Parathyroid adenoma (tissue), 2 donors: ENCODE results near the gene SYNGR2.

Source experiments
- H2AFZ ChIP-seq: fragments of 300-600 bp; sonication (generic); one replicate; pipeline ENCODE4 v1.7.0; 2017; ENCODE audit warnings: antibody characterized with exemption, mild to moderate bottlenecking
- H3K27ac ChIP-seq: fragments of 300-600 bp; sonication (generic); one replicate; pipeline ENCODE4 v1.7.0; 2017
- H3K27me3 ChIP-seq: fragments of 300-600 bp; sonication (generic); one replicate; pipeline ENCODE4 v1.7.0; 2017; ENCODE audit warnings: low read length; ENCODE audit not compliant: control insufficient read depth, insufficient read depth
- H3K36me3 ChIP-seq: fragments of 300-600 bp; sonication (generic); one replicate; pipeline ENCODE4 v1.7.0; 2017; ENCODE audit warnings: low read length; ENCODE audit not compliant: control insufficient read depth, insufficient read depth
- H3K4me1 ChIP-seq: fragments of 300-600 bp; sonication (generic); one replicate; pipeline ENCODE4 v1.7.0; 2017; ENCODE audit warnings: control low read depth
- H3K4me2 ChIP-seq: fragments of 300-600 bp; sonication (generic); one replicate; pipeline ENCODE4 v1.7.0; 2017; ENCODE audit warnings: low read length
- H3K4me3 ChIP-seq: fragments of 300-600 bp; sonication (generic); one replicate; pipeline ENCODE4 v1.7.0; 2017; ENCODE audit warnings: low read depth, low read length
- H3K79me2 ChIP-seq: fragments of 300-600 bp; sonication (generic); one replicate; pipeline ENCODE4 v1.7.0; 2017; ENCODE audit warnings: control low read depth
- H3K9ac ChIP-seq: fragments of 300-600 bp; sonication (generic); one replicate; pipeline ENCODE4 v1.7.0; 2017; ENCODE audit warnings: mild to moderate bottlenecking
- H3K9me3 ChIP-seq: fragments of 300-600 bp; sonication (generic); one replicate; pipeline ENCODE4 v1.7.0; 2017; ENCODE audit warnings: low read length; ENCODE audit not compliant: control insufficient read depth
- TF ChIP-seq, protein P1 (sequence below): fragments of 300-600 bp; sonication (generic); IDR thresholded peaks from one replicate; pipeline ENCODE4 v1.7.0; 2017; ENCODE audit warnings: antibody characterized with exemption, mild to moderate bottlenecking
- donor health status: primary hyperparathyroidism.

SYNGR2 gene

DNA sequence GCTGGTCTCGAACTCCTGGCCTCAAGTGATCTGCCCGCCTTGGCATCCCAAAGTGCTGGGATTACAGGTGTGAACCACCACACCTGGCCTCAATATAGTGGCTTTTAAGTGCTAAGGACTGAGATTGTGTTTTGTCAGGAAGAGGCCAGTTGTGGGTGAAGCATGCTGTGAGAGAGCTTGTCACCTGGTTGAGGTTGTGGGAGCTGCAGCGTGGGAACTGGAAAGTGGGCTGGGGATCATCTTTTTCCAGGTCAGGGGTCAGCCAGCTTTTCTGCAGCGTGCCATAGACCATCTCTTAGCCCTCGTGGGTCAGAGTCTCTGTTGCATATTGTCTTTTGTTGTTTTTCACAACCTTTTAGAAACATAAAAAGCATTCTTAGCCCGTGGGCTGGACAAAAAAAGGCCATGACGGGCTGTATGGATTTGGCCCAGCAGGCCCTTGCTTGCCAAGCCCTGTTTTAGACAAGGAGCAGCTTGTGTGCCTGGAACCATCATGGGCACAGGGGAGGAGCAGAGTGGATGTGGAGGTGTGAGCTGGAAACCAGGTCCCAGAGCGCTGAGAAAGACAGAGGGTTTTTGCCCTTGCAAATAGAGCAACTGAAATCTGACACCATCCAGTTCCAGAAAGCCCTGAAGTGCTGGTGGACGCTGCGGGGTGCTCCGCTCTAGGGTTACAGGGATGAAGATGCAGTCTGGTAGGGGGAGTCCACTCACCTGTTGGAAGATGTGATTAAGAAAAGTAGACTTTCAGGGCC is 51.2 kb downstream of the SYNGR2 start:
- Histone ChIP-seq H3K79me2 (no peaks in the 10 kb centered on the region), H3K9me3 (no peaks in the 10 kb centered on the region), H3K4me2 (no peak overlapping the region), H3K4me3 (no peak overlapping the region), H3K27me3 (no peaks in the 10 kb centered on the region), H2AFZ (peak overlapping the region; percentile 73), H3K9ac (no peak overlapping the region), H3K27ac (no peak overlapping the region), H3K36me3 (no peaks in the 10 kb centered on the region), H3K4me1 (peaks cover 3% of the 10 kb centered on the region)
- TF ChIP-seq, protein P1, sequence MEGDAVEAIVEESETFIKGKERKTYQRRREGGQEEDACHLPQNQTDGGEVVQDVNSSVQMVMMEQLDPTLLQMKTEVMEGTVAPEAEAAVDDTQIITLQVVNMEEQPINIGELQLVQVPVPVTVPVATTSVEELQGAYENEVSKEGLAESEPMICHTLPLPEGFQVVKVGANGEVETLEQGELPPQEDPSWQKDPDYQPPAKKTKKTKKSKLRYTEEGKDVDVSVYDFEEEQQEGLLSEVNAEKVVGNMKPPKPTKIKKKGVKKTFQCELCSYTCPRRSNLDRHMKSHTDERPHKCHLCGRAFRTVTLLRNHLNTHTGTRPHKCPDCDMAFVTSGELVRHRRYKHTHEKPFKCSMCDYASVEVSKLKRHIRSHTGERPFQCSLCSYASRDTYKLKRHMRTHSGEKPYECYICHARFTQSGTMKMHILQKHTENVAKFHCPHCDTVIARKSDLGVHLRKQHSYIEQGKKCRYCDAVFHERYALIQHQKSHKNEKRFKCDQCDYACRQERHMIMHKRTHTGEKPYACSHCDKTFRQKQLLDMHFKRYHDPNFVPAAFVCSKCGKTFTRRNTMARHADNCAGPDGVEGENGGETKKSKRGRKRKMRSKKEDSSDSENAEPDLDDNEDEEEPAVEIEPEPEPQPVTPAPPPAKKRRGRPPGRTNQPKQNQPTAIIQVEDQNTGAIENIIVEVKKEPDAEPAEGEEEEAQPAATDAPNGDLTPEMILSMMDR, result no peak
